Cerebellar nuclear complex (tissue), 1 donor: ENCODE results near the gene MYT1.

Experiments used
- DNase-seq, 2 experiments: peaks; one replicate each; lab custom pipeline; 2025; lab: John Stamatoyannopoulos, UW

Gene MYT1

GRCh38 chr20:64193058-64193457, 28.8 kb downstream of the MYT1 start:
- DNase-seq, result no peak

GRCh38 chr20:64194269-64194668, 30.0 kb downstream of the MYT1 start:
- no peak for DNase-seq

GRCh38 chr20:64196309-64196708, 32.1 kb downstream of the MYT1 start:
- no peak for DNase-seq

GRCh38 chr20:64196847-64197306, 32.6 kb downstream of the MYT1 start:
- peak in 1 of 2 experiments; percentile 45 for DNase-seq

- no peak for DNase-seq
These were observed 34.1 kb downstream of the MYT1 start for GRCh38 chr20:64198347-64198746.

- no peak for DNase-seq
These were observed 35.1 kb downstream of the MYT1 start for GRCh38 chr20:64199395-64199794.

GRCh38 chr20:64200740-64201139, 36.5 kb downstream of the MYT1 start:
- no peak for DNase-seq

- no peak for DNase-seq
These were observed 37.4 kb downstream of the MYT1 start for GRCh38 chr20:64201653-64202052.

- DNase-seq, result no peak
These were observed 39.0 kb downstream of the MYT1 start for GRCh38 chr20:64203037-64203777.

- DNase-seq, result no peak
These were observed 41.4 kb downstream of the MYT1 start for GRCh38 chr20:64205611-64206026.

- no peak for DNase-seq
These were observed 42.4 kb downstream of the MYT1 start for GRCh38 chr20:64206614-64207013.

- DNase-seq, result no peak
These were observed 43.7 kb downstream of the MYT1 start for GRCh38 chr20:64207641-64208590.

GRCh38 chr20:64209148-64209547, 44.9 kb downstream of the MYT1 start:
- no peak for DNase-seq

GRCh38 chr20:64210656-64211369, 46.6 kb downstream of the MYT1 start:
- DNase-seq, result no peak

- DNase-seq, result no peak
These were observed 47.8 kb downstream of the MYT1 start for GRCh38 chr20:64211874-64212658.

- DNase-seq, result peak; percentile 46 to 54
These were observed 48.5 kb downstream of the MYT1 start for GRCh38 chr20:64212755-64213154.

- no peak for DNase-seq
These were observed 49.9 kb downstream of the MYT1 start for GRCh38 chr20:64214113-64214512.

GRCh38 chr20:64214952-64215351, 50.7 kb downstream of the MYT1 start:
- DNase-seq, result no peak

GRCh38 chr20:64216036-64216435, 51.8 kb downstream of the MYT1 start:
- DNase-seq, result peak in 1 of 2 experiments; percentile 72

GRCh38 chr20:64216910-64217309, 52.7 kb downstream of the MYT1 start:
- DNase-seq, result no peak

GRCh38 chr20:64217539-64218221, 53.4 kb downstream of the MYT1 start:
- no peak for DNase-seq
